Activated T-cell treated with anti-CD3 and anti-CD28 coated beads for 48 hours (primary cell): Measurements from ENCODE around the gene TRIML1.

Experiments used
- DNase-seq: peaks from one replicate; pipeline ENCODE4 v3.0.0-alpha.2; 2020; ENCODE audit warnings: low read depth

TRIML1 gene, protein sequence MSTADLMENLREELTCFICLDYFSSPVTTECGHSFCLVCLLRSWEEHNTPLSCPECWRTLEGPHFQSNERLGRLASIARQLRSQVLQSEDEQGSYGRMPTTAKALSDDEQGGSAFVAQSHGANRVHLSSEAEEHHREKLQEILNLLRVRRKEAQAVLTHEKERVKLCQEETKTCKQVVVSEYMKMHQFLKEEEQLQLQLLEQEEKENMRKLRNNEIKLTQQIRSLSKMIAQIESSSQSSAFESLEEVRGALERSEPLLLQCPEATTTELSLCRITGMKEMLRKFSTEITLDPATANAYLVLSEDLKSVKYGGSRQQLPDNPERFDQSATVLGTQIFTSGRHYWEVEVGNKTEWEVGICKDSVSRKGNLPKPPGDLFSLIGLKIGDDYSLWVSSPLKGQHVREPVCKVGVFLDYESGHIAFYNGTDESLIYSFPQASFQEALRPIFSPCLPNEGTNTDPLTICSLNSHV

DNA sequence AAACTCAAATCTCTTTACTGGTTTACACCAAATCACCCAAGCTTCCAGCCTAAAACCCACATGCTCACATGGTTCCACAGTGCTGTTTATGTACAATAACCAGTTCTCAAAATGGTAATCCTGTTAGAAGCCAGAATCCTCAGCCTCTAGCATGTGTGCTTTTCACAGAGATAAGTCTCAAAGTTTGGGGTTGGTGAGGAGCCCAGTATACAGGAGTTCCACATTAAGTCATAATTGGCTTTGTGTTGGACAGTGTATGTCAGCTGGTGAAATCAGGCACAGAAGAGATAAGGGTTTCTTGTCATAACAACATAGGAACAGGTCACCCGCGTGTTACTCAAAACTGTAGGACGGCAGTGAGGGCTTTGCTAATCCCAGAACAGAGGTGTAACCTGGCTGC, at the start of gene TRIML1:
Gene TRIML1, plus strand, starts transcription at position 301 of the 400 bp plus-strand sequence. CDS start 118 bp downstream, outside the sequence.
- no peak for DNase-seq

DNA sequence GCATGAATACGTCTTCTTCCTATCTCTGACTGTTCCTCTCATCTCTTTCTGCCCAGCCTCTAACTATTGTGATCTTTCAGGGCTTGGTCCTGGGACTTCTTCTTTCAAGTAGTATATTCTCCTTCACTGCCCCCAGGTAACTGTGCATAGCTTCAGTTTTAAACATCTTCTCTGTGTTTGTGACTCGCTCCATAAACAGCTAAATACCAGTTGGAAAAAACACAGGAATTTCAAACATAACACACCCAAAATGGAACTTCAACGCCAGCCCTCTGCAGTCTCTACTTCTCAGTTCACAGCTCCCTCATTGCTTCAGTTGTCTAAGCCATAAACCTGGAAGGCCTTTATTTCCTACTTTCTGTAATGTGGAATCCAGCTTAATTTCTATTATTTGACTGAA, 46.4 kb upstream of the TRIML1 start:
- DNase-seq, result no peak

DNA sequence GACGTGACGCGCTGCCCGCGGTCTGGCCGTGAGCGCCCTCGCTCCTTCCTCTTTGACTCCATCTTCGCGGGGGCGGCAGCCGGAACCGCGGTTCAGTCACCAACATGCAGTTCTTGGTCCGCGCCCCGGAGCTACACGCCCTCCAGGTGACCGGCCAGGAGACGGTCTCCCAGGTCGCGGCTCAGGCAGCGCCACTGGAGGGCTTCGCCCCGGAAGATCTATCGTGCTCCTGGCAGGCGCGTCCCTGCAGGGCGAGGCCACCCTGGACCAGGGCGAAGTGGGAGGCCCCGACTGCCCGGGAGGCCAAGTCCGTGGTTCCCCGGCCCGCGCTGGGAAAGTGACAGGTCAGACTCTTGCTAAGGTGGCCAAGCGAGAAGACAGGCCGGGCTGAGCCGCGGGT, 32.8 kb upstream of the TRIML1 start:
- DNase-seq, result no peak

DNA sequence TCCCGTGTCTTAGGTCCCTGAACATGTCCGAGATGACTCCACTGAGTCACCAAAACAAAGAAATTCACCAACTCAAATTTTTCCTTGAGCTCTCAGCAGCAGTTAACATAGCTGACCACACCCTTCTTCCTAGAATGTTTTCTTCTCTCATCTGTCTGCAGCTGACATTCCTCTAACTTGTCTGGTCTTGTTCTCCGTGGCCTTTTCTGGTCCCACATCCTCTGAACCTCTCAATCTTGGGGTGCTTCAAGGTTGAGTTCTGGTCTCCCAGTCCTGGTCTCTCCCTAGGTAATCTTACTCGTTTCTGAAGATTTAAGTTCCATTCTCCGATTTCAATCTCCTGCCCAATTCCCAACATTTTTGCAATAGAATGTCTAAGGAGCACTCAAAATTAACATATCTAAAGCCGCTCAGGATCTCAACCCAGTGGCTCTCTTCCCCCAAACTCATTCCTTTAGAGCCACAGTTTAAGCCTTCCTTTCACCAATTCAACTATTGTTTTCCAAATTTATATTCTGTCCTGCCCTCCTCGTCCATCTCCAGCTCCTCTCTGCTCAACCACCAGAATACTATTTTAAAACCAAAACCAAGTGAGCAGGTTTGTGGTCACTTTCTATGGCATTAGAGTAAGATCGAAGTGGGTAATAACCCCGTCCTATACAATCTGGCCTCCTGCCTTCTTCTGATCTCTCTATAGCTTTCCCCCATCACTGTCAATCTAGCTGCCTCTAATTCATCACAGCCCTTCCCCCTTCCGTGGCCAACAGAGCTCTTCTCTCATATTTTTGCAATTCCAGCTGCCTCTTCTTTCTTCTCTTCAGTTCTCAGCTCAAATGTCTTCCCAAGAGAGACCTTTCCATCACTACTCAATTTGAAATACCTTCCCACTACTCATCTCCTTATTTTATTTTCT, 31.1 kb upstream of the TRIML1 start:
- no peak for DNase-seq

DNA sequence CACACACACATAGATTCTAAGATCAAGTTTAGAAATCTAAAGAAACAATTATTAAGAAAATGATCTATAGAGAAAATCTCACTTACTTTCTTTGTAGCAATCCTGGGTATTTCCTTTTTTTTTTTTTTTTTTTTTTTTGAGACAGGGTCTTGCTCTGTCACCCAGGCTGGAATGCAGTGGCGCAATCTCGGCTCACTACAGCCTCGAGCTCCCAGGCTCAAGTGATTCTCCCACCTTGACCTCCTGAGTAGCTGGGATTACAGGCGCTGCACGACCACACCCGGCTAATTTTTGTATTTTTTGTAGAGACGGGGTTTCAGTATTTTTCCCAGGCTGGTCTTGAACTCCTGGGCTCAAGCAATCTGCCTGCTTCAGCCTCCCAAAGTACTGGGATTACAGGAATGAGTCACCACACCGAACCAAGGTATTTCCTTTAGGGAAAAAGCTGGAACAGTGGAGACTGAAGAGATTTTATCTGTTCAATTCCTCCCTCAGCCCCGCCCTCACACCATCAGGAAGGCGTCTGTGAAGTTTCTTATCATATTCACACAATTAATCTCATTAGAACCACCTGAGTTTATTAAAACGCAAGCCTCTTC, 30.0 kb upstream of the TRIML1 start, which contains the start of gene TRIML2:
Gene TRIML2, minus strand, starts transcription at position 447 of the 599 bp plus-strand sequence. CDS start 4,235 bp downstream, outside the sequence.
- no peak for DNase-seq

DNA sequence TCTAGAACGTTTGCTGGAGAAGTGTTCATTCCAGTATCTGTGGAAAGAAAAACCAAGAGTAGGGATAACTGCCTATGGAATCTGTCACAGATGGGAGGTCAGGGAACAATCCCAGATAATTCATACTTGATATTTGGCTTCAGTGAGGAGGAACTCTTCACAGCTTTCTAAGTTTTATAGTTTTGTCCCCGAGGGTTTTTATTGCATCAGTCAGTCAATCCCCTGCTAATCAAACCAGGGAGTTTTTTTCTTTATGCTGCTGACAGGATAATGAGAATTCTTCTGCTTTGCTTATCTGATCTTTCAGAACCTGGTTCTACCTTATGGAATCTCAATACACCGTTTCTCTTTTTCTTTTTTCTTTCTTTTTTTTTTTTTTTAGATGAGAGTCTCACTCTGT, 29.2 kb upstream of the TRIML1 start:
- DNase-seq, result no peak

DNA sequence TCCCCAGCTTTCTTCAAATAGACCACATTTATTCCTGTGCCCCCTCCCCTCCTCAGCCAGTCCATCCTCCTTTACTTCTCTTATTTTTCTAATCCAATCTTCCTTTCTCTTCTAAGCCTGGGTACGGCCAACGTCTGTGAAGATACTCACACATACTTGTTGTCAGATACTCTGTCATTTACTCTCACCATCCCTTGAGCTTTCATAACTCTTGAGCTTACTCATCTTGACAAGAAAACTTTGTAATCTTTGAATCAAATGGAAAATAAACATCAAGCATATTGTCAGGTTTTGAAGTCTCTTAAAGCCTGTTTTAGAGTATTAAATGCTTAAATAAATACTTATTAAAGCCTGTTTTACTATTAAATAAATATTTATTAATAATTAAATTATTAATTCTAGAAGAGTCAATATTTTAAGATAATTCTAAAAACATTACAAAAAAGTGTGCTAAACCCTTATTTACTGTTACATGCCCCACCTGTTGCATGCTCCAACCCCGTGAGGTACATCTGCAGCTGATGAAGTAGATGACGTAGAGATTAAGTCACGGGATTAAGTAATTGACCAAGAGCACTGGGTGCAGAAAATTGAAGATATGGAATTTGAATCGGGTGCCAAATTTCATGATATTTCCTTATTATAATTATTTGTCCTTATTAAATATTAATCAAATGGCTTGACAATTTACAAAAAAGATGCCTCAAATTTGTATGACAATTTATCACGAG, 28.3 kb upstream of the TRIML1 start:
- no peak for DNase-seq

DNA sequence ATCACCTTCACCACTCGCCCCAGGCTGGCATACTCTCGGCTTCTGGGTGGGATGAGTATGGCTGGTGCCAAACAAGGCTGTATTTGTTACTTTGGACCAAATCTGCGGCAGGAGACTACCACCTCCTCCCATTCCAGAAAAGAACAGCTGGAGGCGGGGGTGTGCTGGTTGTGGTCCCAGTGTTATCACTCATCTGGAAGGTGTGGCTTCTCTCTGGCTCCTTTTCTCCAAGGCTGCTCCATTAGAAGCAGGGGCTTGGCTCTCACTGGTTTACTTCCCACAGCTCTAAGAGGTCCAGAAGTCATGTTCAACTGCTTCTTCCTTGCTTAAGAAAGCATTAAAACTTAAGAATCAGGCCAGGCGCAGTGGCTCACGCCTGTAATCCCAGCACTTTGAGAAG, 27.3 kb upstream of the TRIML1 start:
- no peak for DNase-seq

DNA sequence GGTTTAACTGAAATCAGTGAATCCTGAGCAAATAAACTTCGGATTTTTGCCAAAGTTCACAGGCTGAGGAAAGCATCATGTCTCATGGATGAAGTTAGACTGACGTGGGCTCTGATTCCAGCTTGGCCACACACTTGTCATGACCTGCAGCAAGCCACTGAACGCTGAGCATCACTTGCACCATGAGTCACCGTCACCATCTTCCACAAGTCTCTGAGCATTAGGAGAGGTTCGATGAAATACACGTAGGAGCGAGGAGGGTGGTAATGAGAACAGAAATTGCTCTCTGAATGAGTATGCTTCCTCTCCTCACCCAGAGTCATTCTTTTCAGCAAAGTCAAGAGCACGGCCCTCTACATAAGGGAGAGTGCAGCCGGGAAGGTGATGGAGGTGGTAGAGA, 26.1 kb upstream of the TRIML1 start:
- no peak for DNase-seq

DNA sequence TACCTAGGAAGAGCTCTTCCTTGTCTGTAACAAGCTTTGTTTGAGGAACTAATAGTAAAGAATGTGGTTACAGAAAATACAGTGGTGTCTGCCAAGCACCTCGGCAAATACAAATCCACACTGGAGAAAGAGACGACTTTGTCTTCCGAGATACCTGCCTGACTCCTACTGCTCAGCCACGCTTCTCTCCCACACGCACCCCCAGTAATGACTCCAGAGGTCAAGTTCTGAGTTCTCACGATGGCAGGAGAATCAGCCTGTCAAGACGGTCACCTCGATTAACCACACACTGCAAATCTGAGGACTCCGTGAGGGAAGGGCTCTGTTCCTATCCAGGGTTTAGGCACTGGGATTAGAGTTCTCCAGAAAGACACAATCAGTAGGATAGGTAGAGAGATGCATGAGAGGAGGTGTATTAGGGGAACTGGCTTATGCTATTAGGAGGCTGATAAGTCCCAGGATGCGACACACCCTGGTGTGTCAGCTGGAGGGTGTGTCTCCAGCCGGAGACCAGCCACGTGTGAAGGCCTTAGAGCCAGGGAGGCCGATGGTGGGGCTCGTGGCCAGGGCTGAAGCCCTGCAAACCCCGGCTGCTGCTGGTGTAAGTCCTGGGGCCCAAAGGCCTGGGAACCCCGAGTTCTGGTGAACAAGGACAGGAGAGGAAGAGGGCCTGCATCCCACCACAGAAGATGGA, 21.5 kb upstream of the TRIML1 start:
- DNase-seq, result no peak

DNA sequence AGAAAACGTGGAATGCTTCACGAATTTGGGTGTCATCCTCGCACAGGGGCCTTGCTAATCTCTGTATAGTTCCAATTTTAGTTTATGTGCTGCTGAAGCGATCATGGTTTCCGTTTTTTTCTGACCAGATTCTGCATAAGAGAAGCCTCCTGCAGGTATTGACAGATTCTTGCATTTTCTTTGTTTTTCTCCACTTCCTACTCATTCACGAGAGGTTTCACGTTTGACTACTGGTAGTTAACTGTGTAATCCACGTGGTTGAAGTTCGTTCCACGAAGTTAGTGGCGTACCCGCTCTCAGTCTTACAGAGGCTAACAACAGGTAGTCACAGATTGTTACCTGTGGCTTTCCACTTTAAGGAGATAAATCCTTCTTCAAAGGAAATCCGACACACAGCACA, 17.7 kb upstream of the TRIML1 start:
- no peak for DNase-seq

DNA sequence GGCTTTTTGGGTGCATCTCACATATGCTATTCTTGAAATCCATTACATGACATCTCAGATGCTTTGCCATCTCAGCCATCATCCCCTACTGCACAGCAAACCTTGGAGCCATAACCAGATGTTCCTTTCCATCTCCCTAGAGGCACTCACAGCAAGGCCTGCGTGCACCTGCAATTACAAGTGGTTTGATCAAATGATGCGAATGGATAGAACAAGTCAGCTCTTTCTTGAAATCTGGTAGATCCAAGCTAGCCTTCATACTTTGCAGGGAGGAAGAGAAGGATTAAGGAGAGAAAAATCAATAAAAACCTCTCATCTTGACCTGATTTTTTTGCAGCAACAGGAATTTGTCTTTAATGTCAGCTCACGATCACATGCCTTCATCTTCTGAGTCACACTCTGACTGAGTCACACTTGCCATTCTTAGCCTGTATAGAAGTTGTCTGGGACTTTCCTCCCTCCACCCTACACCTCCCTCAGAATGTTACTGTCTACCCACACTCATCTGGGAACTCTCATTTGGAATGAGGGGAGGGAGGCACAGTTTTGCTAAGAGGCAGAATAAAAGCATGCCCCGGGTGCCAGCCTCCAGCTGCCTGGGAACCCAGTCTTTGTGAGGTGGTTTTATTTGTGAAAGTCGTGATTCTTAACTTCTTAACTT, 11.9 kb upstream of the TRIML1 start:
- DNase-seq, result no peak

DNA sequence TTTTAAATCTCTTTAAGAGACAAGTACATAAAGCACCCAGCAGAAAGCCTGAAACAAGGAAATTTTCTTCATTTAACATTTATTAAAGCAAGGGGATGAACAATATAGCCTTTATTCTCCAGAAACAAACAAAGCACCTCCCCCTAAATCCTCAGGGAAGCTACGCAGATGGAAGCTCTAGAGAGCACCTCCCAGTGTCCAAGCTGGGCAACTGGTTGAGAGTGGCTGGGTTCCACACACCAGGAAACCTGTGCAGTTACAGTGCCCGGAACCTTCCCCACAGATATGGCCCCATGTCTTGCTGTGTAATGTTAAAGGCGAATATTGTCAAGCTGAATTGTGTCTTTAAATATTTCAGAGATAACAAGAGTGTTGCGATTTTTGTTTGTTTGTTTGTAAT, 8.9 kb upstream of the TRIML1 start:
- no peak for DNase-seq

DNA sequence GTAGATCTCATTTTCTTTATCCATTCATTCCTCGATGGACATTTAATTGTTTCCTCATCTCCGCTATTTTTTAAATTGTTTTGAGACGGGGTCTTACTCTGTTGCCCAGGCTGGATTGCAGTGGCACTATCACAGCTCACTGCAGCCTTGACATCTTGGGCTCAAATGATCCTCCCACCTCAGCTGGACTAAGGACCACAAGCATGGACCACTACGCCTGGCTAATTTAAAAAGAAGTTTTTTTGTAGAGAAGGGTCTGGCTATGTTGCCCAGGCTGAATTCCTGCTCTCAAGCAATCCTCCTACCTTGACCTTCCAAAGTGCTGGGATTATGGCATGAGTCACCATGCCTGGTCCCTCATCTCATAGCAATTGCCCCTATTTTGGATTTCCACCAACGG, 7.0 kb upstream of the TRIML1 start:
- DNase-seq, result no peak

DNA sequence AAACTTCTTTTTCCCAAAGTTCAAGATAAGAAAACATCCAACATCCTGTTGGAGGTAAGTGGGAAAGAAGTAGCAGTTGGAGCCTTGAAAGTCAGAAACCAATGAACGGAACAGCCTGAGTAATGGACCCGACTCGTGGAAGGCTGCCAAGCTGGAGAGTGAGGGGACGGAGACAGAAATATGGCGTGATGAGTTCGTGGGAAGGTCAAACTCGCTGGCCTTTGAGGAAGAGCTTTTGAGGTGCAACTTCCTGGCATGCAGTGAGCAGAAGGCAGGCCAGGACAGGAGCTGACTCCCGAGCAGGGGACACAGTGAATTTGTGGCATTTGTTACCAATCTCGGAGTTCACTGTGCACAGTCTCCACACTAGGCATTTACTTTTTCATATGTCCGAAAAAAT, 1.0 kb upstream of the TRIML1 start:
- DNase-seq, result no peak

DNA sequence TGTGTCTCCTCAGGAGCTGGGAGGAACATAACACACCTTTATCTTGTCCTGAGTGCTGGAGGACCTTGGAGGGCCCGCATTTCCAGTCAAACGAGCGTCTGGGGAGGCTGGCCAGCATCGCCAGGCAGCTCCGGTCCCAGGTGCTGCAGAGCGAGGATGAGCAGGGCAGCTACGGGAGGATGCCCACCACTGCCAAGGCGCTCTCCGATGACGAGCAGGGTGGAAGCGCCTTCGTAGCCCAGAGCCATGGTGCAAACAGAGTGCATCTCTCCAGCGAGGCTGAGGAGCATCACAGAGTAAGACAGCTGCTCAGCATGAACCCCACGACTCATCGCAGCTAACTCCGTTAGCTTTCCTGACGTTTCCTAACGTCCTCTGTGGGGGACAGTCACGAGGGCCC, 430 bp downstream of the TRIML1 start:
- no peak for DNase-seq

DNA sequence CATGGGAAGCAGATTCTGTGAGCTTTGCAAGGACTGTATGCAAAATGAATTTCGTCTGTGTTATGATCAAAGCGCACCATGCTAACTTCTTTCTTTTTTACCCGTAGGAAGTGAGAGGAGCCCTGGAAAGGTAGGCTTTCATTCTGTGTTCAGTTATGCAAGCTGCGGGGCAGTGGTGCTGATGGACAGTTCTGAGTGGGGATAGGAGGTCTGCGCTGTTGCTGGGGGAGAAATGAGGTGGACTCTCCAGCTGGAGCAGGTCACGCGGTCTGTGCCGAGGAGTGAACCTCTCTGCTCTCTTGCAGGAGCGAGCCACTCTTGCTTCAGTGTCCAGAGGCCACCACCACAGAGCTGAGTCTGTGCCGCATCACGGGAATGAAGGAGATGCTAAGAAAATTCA, 4.5 kb downstream of the TRIML1 start:
- no peak for DNase-seq

DNA sequence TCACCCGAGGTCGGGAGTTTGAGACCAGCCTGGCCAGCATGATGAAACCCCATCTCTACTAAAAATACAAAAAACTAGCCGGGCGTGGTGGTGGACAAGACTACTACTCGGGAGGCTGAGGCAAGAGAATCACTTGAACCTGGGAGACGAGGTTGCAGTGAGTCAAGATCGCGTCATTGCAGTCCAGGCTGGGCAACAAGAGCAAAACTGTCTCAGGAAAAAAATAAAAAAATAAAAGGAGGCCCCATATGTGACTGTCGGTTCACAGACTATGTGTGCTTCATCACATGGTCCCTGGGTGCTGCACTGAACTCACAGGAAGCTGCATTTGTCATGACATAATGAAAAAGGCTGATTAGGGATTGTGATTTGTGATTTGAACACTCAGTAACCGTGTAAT, 6.4 kb downstream of the TRIML1 start:
- no peak for DNase-seq

DNA sequence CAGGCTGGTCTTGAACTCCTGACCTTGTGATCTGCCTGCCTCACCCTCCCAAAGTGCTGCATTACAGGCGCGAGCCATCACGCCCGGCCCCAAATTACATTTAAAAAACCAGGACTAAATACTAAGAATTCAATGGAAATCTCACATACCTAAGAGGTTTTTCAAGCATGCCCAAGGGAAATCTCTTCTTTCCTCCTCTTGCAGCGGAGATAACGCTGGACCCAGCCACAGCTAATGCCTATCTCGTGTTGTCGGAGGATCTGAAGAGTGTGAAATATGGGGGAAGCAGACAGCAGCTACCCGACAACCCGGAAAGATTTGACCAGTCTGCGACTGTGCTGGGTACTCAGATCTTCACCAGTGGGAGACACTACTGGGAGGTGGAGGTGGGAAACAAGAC, 7.4 kb downstream of the TRIML1 start:
- DNase-seq, result no peak

DNA sequence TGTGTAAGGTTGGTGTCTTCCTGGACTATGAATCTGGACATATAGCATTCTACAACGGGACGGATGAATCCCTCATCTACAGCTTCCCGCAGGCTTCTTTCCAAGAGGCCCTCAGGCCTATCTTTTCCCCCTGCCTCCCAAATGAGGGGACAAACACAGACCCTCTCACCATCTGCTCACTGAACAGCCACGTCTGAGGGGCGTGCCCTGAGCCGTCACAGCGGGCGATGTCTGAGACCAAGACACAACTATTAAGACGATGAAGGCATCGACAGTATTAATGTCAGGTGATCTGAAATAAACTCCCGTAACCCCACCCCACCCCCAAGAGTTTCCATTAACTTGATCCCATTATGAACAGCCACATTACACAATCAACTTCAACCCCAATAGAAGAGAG, 7.9 kb downstream of the TRIML1 start:
- DNase-seq, result no peak

DNA sequence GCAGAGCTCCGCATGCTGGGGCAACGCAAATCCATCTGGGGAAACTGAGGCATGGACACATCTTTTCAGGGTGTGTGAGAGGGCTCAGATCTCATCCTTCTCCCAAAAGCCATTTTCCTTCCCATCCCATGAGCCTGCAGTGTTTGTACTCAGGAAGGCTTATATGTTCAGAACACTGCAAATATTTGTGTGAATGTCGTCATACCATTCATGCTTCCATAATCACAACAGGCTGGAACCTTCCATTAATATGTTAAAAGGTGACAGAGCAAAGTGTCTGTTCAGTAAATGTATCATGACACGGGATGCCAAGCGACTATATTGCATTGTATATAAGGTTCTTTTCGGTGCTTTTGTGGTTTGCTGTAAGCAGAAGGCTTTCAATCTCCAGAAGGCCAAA, 8.5 kb downstream of the TRIML1 start:
- DNase-seq, result no peak
